ENCODE results near the gene HESX1.

HESX1 gene

DNA sequence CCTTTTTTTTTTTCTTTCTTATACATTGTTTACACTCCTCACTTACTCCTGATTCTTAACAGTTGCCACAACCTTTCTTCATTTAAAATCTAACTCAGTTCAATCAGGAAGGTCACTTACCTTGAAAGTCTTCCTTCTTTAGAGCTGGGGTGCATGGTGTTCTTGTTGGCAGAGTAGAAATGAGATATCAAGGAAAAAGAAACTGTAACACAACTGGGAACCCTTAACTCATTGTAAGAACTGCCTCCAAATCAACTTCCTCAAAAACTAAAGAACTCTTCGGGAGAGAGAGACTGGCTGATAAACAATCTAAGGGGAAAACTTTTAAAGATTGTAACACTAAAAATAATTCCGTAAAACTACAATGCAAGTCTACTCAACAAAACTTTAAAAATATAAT, 26.4 kb upstream of the HESX1 start:
- no peak for TF ChIP-seq FOXP2 (optimal IDR thresholded peaks at IDR 0.05; ENCODE audit: control extremely low read depth, extremely low read length, insufficient read depth)
- TF ChIP-seq EZH2 (IDR thresholded peaks at IDR 0.05) = no peak
- TF ChIP-seq POLR2AphosphoS5 (IDR thresholded peaks at IDR 0.05; ENCODE audit: borderline replicate concordance, low read depth, low read length) = no peak
- H3K36me3 ChIP-seq (ENCODE audit: insufficient read depth, low read length) = no peaks in the 10 kb centered on the region
- no peak overlapping the region for H3K4me3 ChIP-seq
- H3K9me3 ChIP-seq (ENCODE audit: low read depth, low read length) = no peaks in the 10 kb centered on the region
- H3K9ac ChIP-seq (ENCODE audit: insufficient read length) = no peak overlapping the region
- no peak for DNase-seq (ENCODE audit: low read depth, low spot score)
- no peak overlapping the region for H3K27ac ChIP-seq

DNA sequence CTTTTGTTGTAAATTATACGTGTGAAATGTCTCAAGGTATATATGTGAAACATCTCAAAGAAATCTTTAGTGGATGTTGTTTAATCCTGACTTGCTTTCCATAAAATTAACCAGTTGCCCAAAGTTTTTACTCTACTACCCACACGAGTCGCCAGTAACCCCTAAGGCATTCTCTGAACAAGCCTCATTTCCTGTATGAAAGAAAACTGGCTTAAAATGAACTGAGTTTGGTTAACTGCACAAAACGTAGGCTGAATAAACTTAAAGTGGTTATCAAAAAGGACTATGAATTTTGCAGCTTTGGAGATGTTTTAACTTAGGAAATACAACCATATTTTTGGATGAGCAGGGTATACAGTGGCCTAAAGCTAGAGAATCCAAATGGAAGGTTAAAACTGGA, 25.1 kb upstream of the HESX1 start:
- Histone ChIP-seq H3K36me3 (ENCODE audit: insufficient read depth, low read length) (no peaks in the 10 kb centered on the region), H3K9ac (ENCODE audit: insufficient read length) (no peak overlapping the region), H3K4me3 (peak overlapping the region; percentile 28; the same call in 1 of the 2 replicates), H3K27ac (no peak overlapping the region), H3K9me3 (ENCODE audit: low read depth, low read length) (no peaks in the 10 kb centered on the region)
- DNase-seq (ENCODE audit: low read depth, low spot score) = peak; percentile 35
- no peak; the same call in 1 of the 2 replicates for TF ChIP-seq POLR2AphosphoS5 (IDR thresholded peaks at IDR 0.05; ENCODE audit: borderline replicate concordance, low read depth, low read length)
- no peak for TF ChIP-seq EZH2 (IDR thresholded peaks at IDR 0.05)
- TF ChIP-seq FOXP2 (optimal IDR thresholded peaks at IDR 0.05; ENCODE audit: control extremely low read depth, extremely low read length, insufficient read depth) = no peak

DNA sequence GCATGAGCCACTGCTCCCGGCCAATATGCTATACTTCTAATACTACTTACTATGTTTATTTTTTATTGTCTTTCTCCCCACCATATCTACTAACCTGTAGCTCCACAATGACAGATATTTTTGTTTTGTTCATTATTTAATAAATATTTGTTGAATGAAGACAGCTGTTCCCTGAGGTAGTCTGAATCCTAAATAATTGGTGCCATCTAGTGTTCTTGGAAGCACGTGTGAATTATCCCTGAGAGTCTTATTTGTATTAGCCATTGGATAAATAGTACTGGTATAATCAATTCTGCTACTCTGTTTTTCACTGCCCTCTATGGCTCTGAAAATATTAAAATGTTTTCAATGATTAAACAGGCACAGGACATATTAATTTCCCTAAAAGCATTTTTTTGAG, 22.1 kb upstream of the HESX1 start:
- TF ChIP-seq EZH2 (IDR thresholded peaks at IDR 0.05) = no peak
- TF ChIP-seq POLR2AphosphoS5 (IDR thresholded peaks at IDR 0.05; ENCODE audit: borderline replicate concordance, low read depth, low read length) = no peak
- TF ChIP-seq FOXP2 (optimal IDR thresholded peaks at IDR 0.05; ENCODE audit: control extremely low read depth, extremely low read length, insufficient read depth) = no peak
- Histone ChIP-seq H3K36me3 (ENCODE audit: insufficient read depth, low read length) (no peaks in the 10 kb centered on the region), H3K9ac (ENCODE audit: insufficient read length) (no peak overlapping the region), H3K4me3 (no peak overlapping the region), H3K9me3 (ENCODE audit: low read depth, low read length) (no peaks in the 10 kb centered on the region), H3K27ac (no peak overlapping the region)
- DNase-seq (ENCODE audit: low read depth, low spot score) = no peak

DNA sequence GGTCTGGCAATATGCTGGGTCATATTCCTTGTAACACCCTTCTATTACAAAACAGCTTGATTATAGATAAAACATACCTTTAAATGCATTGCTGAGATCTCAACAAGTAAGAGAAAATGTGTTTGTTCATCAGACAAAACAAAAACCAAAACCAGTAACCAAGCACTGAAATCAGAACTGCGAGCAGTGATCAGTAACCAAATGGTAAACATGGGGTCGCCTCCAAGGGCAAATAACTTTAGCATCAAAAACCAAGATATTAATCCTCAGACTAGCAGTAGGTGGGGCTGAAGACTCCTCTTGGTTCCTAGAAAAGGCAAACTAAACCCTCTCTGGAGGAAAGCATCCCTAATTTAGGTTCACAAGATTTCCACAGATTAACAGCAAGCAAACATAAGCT, 6.6 kb upstream of the HESX1 start:
- H3K36me3 ChIP-seq (ENCODE audit: insufficient read depth, low read length) = no peaks in the 10 kb centered on the region
- H3K9ac ChIP-seq (ENCODE audit: insufficient read length) = no peak overlapping the region
- TF ChIP-seq POLR2AphosphoS5 (IDR thresholded peaks at IDR 0.05; ENCODE audit: borderline replicate concordance, low read depth, low read length) = no peak
- TF ChIP-seq FOXP2 (optimal IDR thresholded peaks at IDR 0.05; ENCODE audit: control extremely low read depth, extremely low read length, insufficient read depth) = no peak
- no peak for TF ChIP-seq EZH2 (IDR thresholded peaks at IDR 0.05)
- H3K9me3 ChIP-seq (ENCODE audit: low read depth, low read length) = no peaks in the 10 kb centered on the region
- no peak for DNase-seq (ENCODE audit: low read depth, low spot score)
- H3K4me3 ChIP-seq = no peak overlapping the region
- no peak overlapping the region for H3K27ac ChIP-seq

DNA sequence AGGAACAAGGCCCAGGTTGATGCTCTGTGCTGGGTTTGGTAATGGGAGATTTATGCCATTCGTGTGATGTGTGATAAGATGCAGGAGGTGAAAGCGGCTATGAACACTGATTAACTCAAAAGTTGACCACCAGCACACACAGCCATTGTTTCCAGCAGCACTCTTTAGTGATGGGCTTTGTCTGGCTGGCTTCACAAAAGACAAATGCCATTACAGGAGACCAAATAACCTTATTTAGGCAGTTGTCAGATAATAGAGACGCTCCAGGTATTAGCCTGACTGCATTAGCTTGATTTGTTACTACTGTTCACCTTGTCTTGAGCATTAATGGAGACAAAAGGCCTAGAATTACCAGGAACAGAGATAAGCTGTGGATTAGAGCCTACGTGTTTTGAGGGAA, 5.1 kb downstream of the HESX1 start:
- DNase-seq (ENCODE audit: low read depth, low spot score) = no peak
- Histone ChIP-seq H3K4me3 (no peak overlapping the region), H3K27ac (no peak overlapping the region), H3K9ac (ENCODE audit: insufficient read length) (no peak overlapping the region), H3K36me3 (ENCODE audit: insufficient read depth, low read length) (no peaks in the 10 kb centered on the region), H3K9me3 (ENCODE audit: low read depth, low read length) (no peaks in the 10 kb centered on the region)
- TF ChIP-seq POLR2AphosphoS5 (IDR thresholded peaks at IDR 0.05; ENCODE audit: borderline replicate concordance, low read depth, low read length) = no peak
- TF ChIP-seq EZH2 (IDR thresholded peaks at IDR 0.05) = no peak
- no peak for TF ChIP-seq FOXP2 (optimal IDR thresholded peaks at IDR 0.05; ENCODE audit: control extremely low read depth, extremely low read length, insufficient read depth)

DNA sequence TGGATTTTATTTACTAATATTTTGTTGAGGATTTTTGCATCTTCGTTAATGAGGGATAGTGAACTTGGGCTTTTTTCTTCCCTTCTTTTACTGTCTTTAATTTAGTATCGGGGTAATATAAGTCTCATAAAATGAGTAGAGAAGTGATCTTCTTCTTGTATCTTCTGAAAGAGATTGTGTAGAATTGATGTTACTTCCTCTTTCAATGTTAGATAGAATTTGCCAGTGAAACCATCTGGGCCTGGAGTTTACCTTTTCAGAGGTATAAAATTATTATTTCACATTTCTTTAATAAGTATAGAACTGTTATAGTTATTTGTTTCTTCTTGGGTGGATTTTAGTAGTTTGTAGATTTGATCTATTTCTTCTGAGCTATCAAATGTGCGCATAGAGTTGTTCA, 7.8 kb downstream of the HESX1 start:
- no peak for TF ChIP-seq POLR2AphosphoS5 (IDR thresholded peaks at IDR 0.05; ENCODE audit: borderline replicate concordance, low read depth, low read length)
- no peak for TF ChIP-seq FOXP2 (optimal IDR thresholded peaks at IDR 0.05; ENCODE audit: control extremely low read depth, extremely low read length, insufficient read depth)
- no peak for TF ChIP-seq EZH2 (IDR thresholded peaks at IDR 0.05)
- Histone ChIP-seq H3K4me3 (no peak overlapping the region), H3K9ac (ENCODE audit: insufficient read length) (no peak overlapping the region), H3K36me3 (ENCODE audit: insufficient read depth, low read length) (no peaks in the 10 kb centered on the region), H3K27ac (no peak overlapping the region), H3K9me3 (ENCODE audit: low read depth, low read length) (no peaks in the 10 kb centered on the region)
- no peak for DNase-seq (ENCODE audit: low read depth, low spot score)

DNA sequence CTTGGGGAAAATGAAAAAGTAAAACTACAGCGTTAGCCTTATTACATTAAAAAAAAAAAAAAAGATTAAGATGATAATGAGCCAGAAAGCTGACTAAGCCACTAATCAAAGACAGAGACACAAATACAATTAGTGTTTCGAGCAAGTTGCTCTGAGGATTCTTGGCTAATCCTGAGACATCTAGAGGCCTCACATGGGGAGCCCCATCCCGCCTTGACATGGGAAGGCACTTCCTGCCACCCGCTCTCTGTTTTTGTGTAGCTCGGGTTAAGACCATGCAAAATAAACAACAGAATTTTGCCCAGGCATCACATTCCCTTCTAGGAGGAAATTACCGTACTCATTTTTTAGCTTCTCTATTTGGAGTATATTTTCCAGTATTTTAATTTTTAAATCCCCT, 15.3 kb downstream of the HESX1 start:
- peak overlapping the region; percentile 35; the same call in 1 of the 2 replicates for H3K27ac ChIP-seq
- H3K4me3 ChIP-seq = peak overlapping the region; percentile 52
- H3K9ac ChIP-seq (ENCODE audit: insufficient read length) = no peak overlapping the region
- no peaks in the 10 kb centered on the region for H3K9me3 ChIP-seq (ENCODE audit: low read depth, low read length)
- H3K36me3 ChIP-seq (ENCODE audit: insufficient read depth, low read length) = no peaks in the 10 kb centered on the region
- TF ChIP-seq POLR2AphosphoS5 (IDR thresholded peaks at IDR 0.05; ENCODE audit: borderline replicate concordance, low read depth, low read length) (no peak), EZH2 (IDR thresholded peaks at IDR 0.05) (no peak), FOXP2 (optimal IDR thresholded peaks at IDR 0.05; ENCODE audit: control extremely low read depth, extremely low read length, insufficient read depth) (no peak)
- no peak for DNase-seq (ENCODE audit: low read depth, low spot score)

DNA sequence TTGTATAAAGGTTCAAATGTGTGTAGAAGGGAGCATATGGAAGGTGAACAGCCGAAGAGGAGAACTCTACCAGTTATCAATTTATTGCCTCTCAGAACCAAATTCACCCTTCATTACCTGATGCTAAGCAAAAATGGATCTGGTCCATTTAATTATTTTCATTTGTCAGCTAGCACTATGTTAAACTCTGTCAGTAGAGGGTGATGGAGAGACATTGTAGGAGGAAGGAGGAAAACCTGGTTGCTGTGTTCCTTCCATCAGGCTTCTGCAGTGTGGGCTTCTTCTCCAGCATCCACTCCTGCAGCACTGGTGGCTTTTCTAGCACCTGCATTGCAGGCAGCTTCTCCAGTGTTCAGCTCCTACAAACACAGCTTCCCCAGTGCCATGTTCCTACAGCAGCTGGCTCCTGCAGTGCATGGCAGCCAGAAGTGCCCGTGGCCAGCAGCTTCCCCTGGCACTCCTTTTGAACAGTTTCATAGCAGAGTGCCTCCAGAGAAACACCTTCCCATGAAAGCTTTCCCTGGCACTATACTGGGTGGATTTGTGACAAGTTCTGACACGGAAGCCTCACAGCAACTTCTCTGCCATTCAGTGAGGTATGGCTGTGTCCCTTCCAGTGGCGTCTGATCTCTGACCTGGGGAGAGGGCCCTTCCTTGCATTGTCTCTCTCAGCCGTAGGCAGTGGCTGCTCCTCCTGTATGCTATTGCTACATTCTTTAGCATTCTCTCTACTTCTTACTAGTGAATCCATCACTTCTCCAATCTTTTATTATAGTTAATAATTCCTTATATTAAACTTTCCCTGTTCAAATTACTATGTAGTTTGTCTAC, 20.0 kb downstream of the HESX1 start:
- TF ChIP-seq EZH2 (IDR thresholded peaks at IDR 0.05) (no peak), POLR2AphosphoS5 (IDR thresholded peaks at IDR 0.05; ENCODE audit: borderline replicate concordance, low read depth, low read length) (no peak), FOXP2 (optimal IDR thresholded peaks at IDR 0.05; ENCODE audit: control extremely low read depth, extremely low read length, insufficient read depth) (no peak)

More for the DNA sequence above, 20.0 kb downstream of the HESX1 start:
- no peaks in the 10 kb centered on the region for H3K9me3 ChIP-seq (ENCODE audit: low read depth, low read length)
- H3K36me3 ChIP-seq (ENCODE audit: insufficient read depth, low read length) = no peaks in the 10 kb centered on the region
- no peak overlapping the region for H3K9ac ChIP-seq (ENCODE audit: insufficient read length)
- no peak for DNase-seq (ENCODE audit: low read depth, low spot score)
- no peak overlapping the region for H3K27ac ChIP-seq
- no peak overlapping the region for H3K4me3 ChIP-seq

Measured in SK-N-MC (cell line).